Immature natural killer cell (primary cell): ENCODE measurements around the gene HOXA3. TPM values are rescaled to one million over a fixed set of nuclear protein-coding genes. Genes with fewer than 3 reads are reported as not detected.

Experiments
- DNase-seq, 3 donors: peaks; one replicate each; pipeline ENCODE4 v3.0.0; 2022; ENCODE audit warnings: mixed read lengths in 1 of 3
- H3K27ac Mint-ChIP-seq, 6 donors: one replicate each; pipeline ENCODE4 v1.8.0; 2020; ENCODE audit warnings: mixed read lengths in 6 of 6, mild to moderate bottlenecking in 5 of 6, inconsistent platforms in 4 of 6, moderate library complexity in 3 of 6
- H3K27me3 Mint-ChIP-seq, 3 donors: one replicate each; pipeline ENCODE4 v1.8.0; 2020 to 2021; ENCODE audit warnings: low read depth in 3 of 3, mild to moderate bottlenecking in 3 of 3, mixed read lengths in 3 of 3, moderate library complexity in 3 of 3, inconsistent platforms in 1 of 3
- H3K36me3 Mint-ChIP-seq, 3 donors: one replicate each; pipeline ENCODE4 v1.8.0; 2020; ENCODE audit warnings: mixed read lengths in 3 of 3, inconsistent platforms in 2 of 3, mild to moderate bottlenecking in 2 of 3
- H3K4me1 Mint-ChIP-seq, 2 donors: one replicate each; pipeline ENCODE4 v1.8.0; 2020; ENCODE audit warnings: inconsistent platforms in 2 of 2, mild to moderate bottlenecking in 2 of 2, mixed read lengths in 2 of 2, moderate library complexity in 1 of 2
- H3K4me3 Mint-ChIP-seq, 5 donors: one replicate each; pipeline ENCODE4 v1.8.0; 2020; ENCODE audit warnings: mild to moderate bottlenecking in 5 of 5, mixed read lengths in 5 of 5, inconsistent platforms in 3 of 5, moderate library complexity in 3 of 5
- H3K9me3 Mint-ChIP-seq, 6 donors: one replicate each; pipeline ENCODE4 v1.8.0; 2020; ENCODE audit warnings: mild to moderate bottlenecking in 6 of 6, mixed read lengths in 6 of 6, inconsistent platforms in 4 of 6, moderate library complexity in 3 of 6
- polyA plus RNA-seq, 3 donors: library from polyadenylated mRNA; unstranded; fragments of 300-500 nt; fragmentation: Illumina TruSeq; gene quantifications; one replicate each; pipeline ENCODE4 v1.2.3, GENCODE V29; 2021

Gene HOXA3
- polyA plus RNA-seq, 3 donors from 2014 or later, result 0.13 TPM; not detected in 2

DNA sequence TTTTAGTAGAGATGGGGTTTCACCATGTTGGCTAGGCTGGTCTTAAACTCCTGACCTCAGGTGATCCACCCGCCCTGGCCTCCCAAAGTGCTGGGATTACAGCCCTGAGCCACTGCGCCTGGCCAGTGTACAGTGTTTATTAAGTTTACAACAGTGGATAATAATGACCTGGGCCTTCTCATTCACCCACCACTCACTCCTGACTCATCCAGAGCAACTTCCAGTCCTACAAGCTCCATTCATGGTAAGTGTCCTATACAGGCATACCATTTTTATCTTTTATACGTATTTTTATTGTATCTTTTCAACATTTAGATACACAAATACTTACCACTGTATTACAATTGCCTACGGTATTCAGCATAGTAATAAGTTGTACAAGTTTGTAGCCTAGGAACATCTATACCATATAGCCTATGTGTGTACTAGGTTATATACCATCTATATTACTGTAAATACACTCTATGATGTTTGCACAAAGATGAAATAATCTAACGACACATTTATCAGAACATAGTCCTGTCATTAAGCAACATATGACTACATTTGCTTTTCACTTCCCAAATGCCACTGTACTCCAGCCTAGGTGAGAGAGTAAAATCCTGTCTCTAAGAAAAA, 73.7 kb downstream of the HOXA3 start:
- H3K27ac Mint-ChIP-seq, result no peak overlapping the region
- no peak overlapping the region for H3K4me3 Mint-ChIP-seq
- DNase-seq, result no peak
- no peaks in the 10 kb centered on the region for H3K9me3 Mint-ChIP-seq
- peaks cover 4 to 6% of the 10 kb centered on the region in 2 donors for H3K4me1 Mint-ChIP-seq
- peaks cover 0 to 4% (median 3%) of the 10 kb centered on the region in 3 donors for H3K27me3 Mint-ChIP-seq
- H3K36me3 Mint-ChIP-seq, result no peaks in the 10 kb centered on the region

DNA sequence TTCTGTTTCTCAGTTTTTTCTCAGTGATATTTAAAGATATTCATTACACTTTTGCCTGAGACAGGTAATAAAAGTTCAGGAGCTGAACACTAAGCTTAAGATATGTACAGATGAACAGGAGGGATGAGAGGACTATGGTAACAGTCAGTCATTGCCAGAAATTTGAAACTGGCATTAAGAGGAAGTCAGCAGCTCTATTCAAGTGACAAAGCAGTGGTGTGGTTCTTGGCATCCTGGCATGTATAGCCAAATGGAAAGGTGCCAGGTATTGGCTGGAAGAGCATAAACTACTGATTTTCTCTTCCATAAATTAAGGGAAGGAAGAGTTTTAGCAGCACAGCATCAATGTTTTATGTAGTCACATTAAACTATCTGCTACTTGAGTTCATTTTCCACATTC, 79.3 kb downstream of the HOXA3 start:
- Mint-ChIP-seq H3K9me3 (no peaks in the 10 kb centered on the region), H3K36me3 (no peaks in the 10 kb centered on the region), H3K27ac (no peak overlapping the region), H3K4me1 (no peaks in the 10 kb centered on the region), H3K4me3 (no peak overlapping the region), H3K27me3 (peaks cover 0 to 13% (median 8%) of the 10 kb centered on the region in 3 donors)
- DNase-seq, result no peak

GRCh38 chr7:27071622-27072390, 80.6 kb downstream of the HOXA3 start:
- Mint-ChIP-seq H3K27me3 (peaks cover 0 to 13% (median 8%) of the 10 kb centered on the region in 3 donors), H3K9me3 (no peaks in the 10 kb centered on the region), H3K36me3 (no peaks in the 10 kb centered on the region), H3K4me3 (no peak overlapping the region), H3K27ac (no peak overlapping the region), H3K4me1 (no peaks in the 10 kb centered on the region)
- DNase-seq, result no peak

DNA sequence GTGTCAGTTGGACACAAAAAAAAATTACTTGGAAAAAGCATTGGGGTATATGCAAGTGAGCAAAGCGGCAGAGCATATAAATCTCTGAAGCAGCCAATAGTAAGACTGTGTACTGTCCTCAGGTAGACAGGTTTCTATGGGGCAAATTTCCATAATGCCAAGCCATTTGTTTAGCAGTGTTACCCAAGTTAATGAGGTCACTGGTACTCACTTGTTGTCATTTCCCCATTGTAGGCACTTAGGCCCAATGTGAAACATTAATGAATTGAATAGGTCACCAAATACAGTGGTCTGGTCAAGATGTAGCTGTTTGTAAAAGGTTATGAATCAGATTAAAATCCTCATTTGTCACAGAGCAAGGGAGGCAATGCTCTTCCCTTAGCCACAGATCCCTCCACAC, 84.1 kb downstream of the HOXA3 start:
- no peaks in the 10 kb centered on the region for H3K9me3 Mint-ChIP-seq
- no peaks in the 10 kb centered on the region for H3K4me1 Mint-ChIP-seq
- H3K27ac Mint-ChIP-seq, result no peak overlapping the region

DNA sequence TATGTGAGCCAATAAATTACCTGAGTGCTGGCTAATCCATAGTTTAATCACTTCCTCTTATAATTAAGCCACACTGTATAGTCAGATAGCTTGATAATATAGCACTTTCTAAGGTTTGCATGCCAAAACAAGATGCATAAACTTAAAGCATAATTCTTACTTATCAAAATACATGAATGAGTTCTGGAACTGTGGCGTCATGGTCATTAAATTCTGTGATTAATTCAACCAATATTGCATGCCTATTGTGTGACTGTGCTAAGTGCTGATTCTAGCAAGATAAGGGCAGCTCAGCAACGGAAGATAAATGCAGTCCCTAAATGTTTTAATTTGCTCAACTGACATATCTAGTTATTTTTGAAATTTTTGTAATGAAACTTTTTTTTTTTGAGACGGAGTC, 86.2 kb downstream of the HOXA3 start:
- no peak for DNase-seq
- Mint-ChIP-seq H3K27me3 (peaks cover 2 to 7% (median 4%) of the 10 kb centered on the region in 3 donors), H3K9me3 (no peaks in the 10 kb centered on the region), H3K4me3 (no peak overlapping the region), H3K4me1 (no peaks in the 10 kb centered on the region), H3K36me3 (no peaks in the 10 kb centered on the region), H3K27ac (no peak overlapping the region)

More for the DNA sequence above, 84.1 kb downstream of the HOXA3 start:
- peaks cover 2 to 9% (median 7%) of the 10 kb centered on the region in 3 donors for H3K27me3 Mint-ChIP-seq
- no peak overlapping the region for H3K4me3 Mint-ChIP-seq
- no peaks in the 10 kb centered on the region for H3K36me3 Mint-ChIP-seq
- no peak for DNase-seq

DNA sequence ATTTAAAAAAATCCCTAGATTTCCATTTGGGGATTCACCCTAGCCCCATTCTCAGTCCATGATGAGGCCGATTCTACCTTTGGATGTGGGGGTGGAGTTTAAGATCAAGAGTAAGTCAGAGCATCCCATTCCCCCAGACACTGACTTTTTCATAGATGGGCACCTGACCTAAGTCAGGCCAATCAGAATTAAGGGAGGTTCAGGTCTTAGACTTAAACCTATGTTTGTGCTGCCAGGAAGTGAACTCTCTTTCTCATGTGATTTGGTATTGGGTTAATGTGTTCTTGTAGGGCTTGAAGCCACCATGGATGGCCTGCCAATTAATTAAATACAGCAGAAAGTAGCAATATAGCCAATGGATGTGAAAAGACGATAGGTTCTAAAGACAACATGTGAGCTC, 86.7 kb downstream of the HOXA3 start:
- H3K36me3 Mint-ChIP-seq, result no peaks in the 10 kb centered on the region
- no peak overlapping the region for H3K4me3 Mint-ChIP-seq
- no peak for DNase-seq
- no peaks in the 10 kb centered on the region for H3K4me1 Mint-ChIP-seq
- H3K27ac Mint-ChIP-seq, result no peak overlapping the region
- H3K9me3 Mint-ChIP-seq, result no peaks in the 10 kb centered on the region
- H3K27me3 Mint-ChIP-seq, result peaks cover 2 to 7% (median 4%) of the 10 kb centered on the region in 3 donors

- no peak for DNase-seq
- H3K36me3 Mint-ChIP-seq, result no peaks in the 10 kb centered on the region
- no peaks in the 10 kb centered on the region for H3K9me3 Mint-ChIP-seq
- peaks cover 6 to 10% (median 8%) of the 10 kb centered on the region in 3 donors for H3K27me3 Mint-ChIP-seq
- no peak overlapping the region for H3K27ac Mint-ChIP-seq
- H3K4me3 Mint-ChIP-seq, result no peak overlapping the region
- no peaks in the 10 kb centered on the region for H3K4me1 Mint-ChIP-seq
Observed at GRCh38 chr7:27064661-27065060, 87.7 kb downstream of the HOXA3 start.

DNA sequence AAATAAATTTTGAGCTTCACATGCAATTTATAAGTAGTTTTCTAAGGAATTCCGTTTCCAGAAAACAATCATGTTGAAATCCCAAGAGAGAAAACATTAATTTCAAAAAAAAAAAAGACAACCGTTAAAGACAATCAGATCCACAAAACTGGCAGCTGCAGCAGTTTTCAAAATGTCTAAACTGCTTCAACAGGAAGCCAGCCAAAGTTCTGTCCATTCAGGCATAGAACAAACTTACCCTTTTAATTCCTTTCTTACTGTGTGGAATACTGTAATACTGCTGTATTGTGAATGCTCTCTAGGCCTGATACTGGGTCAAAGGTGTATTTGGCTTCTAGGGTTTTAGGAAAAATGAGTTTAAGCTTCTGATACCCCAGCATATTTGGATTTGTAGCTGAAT, 88.2 kb downstream of the HOXA3 start:
- no peaks in the 10 kb centered on the region for H3K4me1 Mint-ChIP-seq

GRCh38 chr7:27062946-27063345, 89.4 kb downstream of the HOXA3 start:
- DNase-seq, result no peak
- Mint-ChIP-seq H3K4me3 (no peak overlapping the region), H3K27ac (no peak overlapping the region), H3K27me3 (peaks cover 6 to 8% (median 7%) of the 10 kb centered on the region in 3 donors), H3K9me3 (no peaks in the 10 kb centered on the region), H3K4me1 (no peaks in the 10 kb centered on the region), H3K36me3 (no peaks in the 10 kb centered on the region)

More for the DNA sequence above, 88.2 kb downstream of the HOXA3 start:
- Mint-ChIP-seq H3K27me3 (peaks cover 6 to 8% (median 7%) of the 10 kb centered on the region in 3 donors), H3K4me3 (no peak overlapping the region), H3K9me3 (no peaks in the 10 kb centered on the region), H3K36me3 (no peaks in the 10 kb centered on the region), H3K27ac (no peak overlapping the region)
- DNase-seq, result no peak

Other genes starting within 250 kb of the HOXA3 start
- under 1 TPM in 1 of 3 donors, not detected in 2; 0.62 TPM for gene HOXA1, start 56.6 kb downstream of the HOXA3 start, polyA plus RNA-seq
- gene HOXA2, start 49.9 kb downstream of the HOXA3 start, polyA plus RNA-seq, result not detected
- gene HOXA4, start 21.8 kb downstream of the HOXA3 start, polyA plus RNA-seq, result 1 to 10 TPM in 1 of 3 donors, under 1 TPM in 1, not detected in 1; 0.51 to 1.2 TPM
- gene HOXA5, start 8.9 kb downstream of the HOXA3 start, polyA plus RNA-seq, result 1 to 10 TPM in 1 of 3 donors, under 1 TPM in 2; 0.42 to 1.1 (median 0.73) TPM
- 1 to 10 TPM in 1 of 3 donors, under 1 TPM in 1, not detected in 1; 0.52 to 3.8 TPM for gene HOXA6, start 4.8 kb downstream of the HOXA3 start, polyA plus RNA-seq
- 1 to 10 TPM in 2 of 3 donors, not detected in 1; 1.0 to 4.2 TPM for gene HOXA7, start 4.1 kb upstream of the HOXA3 start, polyA plus RNA-seq
- 1 to 10 TPM; 1.6 to 3.1 (median 1.8) TPM for gene HOXA9, start 13.0 kb upstream of the HOXA3 start, polyA plus RNA-seq
- 10 to 100 TPM in 1 of 3 donors, 1 to 10 TPM in 2; 4.2 to 17.3 (median 6.2) TPM for gene HOXA10, start 21.7 kb upstream of the HOXA3 start, polyA plus RNA-seq
- gene HOXA11, start 32.6 kb upstream of the HOXA3 start, polyA plus RNA-seq, result not detected
- not detected for gene HOXA13, start 47.5 kb upstream of the HOXA3 start, polyA plus RNA-seq
- gene EVX1, start 90.2 kb upstream of the HOXA3 start, polyA plus RNA-seq, result not detected